ES-I3 (cell line): Measurements from ENCODE around the gene RHCE.
"Not testable (repeated sequence)": the region's sequence is repeated elsewhere in the genome, so short reads cannot be mapped to it uniquely, and the experiment has no call there.

Experiments
- H3K36me3 ChIP-seq: 2 replicates; pipeline ENCODE4 v1.6.1; 2013; ENCODE audit warnings: mild to moderate bottlenecking, low read length, control low read depth, moderate library complexity; ENCODE audit not compliant: insufficient read depth
- H3K4me1 ChIP-seq: 2 replicates; pipeline ENCODE4 v1.6.1; 2013; ENCODE audit warnings: mild to moderate bottlenecking, control low read depth, low read length; ENCODE audit not compliant: insufficient read depth
- H3K9ac ChIP-seq: 2 replicates; pipeline ENCODE4 v1.6.1; 2013; ENCODE audit warnings: low read depth, mild to moderate bottlenecking, low read length, moderate library complexity
- H3K9me3 ChIP-seq: 2 replicates; pipeline ENCODE4 v1.6.1; 2013; ENCODE audit warnings: mild to moderate bottlenecking, low read length, moderate library complexity; ENCODE audit not compliant: control insufficient read depth, insufficient read depth

The RHCE gene

GRCh38 chr1:25427696-25428095 lies 7.1 kb upstream of the RHCE start:
- H3K9me3 ChIP-seq: no peaks in the 10 kb centered on the region
- no peaks in the 10 kb centered on the region; the same call in 1 of the 2 replicates for H3K4me1 ChIP-seq
- no peak overlapping the region for H3K9ac ChIP-seq
- H3K36me3 ChIP-seq: no peaks in the 10 kb centered on the region

- Histone ChIP-seq H3K36me3 (no peaks in the 10 kb centered on the region), H3K9me3 (no peaks in the 10 kb centered on the region), H3K4me1 (no peaks in the 10 kb centered on the region), H3K9ac (no peak overlapping the region)
Observed at GRCh38 chr1:25425098-25426085, 4.8 kb upstream of the RHCE start.

DNA sequence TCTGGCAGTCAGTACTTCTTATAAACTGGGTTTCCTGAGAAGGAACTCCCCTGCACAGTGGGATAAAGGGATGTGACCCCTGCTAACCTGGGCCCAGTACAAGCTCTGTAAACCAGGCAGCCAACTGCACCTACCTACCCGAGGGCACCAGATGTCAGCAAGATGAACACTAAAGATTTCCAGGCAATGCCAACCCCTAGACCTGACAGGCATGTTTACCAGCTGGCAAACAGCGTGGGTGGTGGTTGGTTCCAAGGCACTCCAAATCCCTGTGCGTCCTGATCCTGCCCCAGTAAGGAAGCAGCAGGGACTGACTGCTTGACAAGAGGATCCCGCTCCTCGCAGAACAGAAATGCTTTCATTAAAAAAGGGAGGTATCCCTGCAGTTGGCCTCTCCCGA lies 2.6 kb upstream of the RHCE start:
- not testable (repeated sequence) for H3K9ac ChIP-seq, H3K9me3 ChIP-seq, H3K4me1 ChIP-seq, H3K36me3 ChIP-seq

DNA sequence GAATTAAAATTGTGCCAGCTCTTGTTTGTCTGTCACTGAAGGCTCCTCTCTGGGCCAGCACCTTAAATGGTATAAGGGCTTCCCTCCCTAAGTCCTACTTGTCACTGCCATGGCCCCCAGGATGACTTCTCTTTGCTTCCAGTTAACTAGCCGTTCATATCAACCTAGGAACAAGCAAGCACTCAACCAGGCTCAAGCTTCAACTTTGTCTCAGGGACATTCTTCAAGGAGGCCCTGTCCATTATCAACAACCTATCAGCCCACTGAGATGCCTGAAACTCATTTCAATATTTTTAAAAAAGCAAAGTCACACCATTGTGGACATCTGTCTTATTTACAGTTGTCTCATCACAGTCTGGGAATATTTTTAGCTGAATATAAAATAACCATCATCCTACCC lies 1.3 kb downstream of the RHCE start:
- H3K9ac ChIP-seq, H3K36me3 ChIP-seq, H3K4me1 ChIP-seq, H3K9me3 ChIP-seq: not testable (repeated sequence)

DNA sequence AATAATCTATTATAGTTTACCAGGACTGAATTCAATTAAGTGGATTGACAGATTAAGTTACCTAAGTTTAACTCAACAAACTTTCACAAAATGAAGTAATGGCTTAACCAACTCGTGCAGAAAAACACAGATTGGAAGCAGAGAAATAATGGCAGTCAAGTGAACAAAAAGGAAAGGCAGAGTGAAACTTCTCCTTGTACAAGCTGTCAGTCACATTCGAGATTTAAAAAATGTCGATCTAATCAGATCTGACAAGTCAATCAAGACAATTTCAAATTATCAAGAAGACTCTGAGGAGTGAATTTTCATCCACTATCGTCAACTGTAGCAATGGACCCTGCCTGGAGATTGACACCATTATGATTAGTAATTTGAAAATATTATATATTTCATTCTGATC lies 3.3 kb downstream of the RHCE start:
- H3K4me1 ChIP-seq, H3K9ac ChIP-seq, H3K36me3 ChIP-seq, H3K9me3 ChIP-seq: not testable (repeated sequence)

DNA sequence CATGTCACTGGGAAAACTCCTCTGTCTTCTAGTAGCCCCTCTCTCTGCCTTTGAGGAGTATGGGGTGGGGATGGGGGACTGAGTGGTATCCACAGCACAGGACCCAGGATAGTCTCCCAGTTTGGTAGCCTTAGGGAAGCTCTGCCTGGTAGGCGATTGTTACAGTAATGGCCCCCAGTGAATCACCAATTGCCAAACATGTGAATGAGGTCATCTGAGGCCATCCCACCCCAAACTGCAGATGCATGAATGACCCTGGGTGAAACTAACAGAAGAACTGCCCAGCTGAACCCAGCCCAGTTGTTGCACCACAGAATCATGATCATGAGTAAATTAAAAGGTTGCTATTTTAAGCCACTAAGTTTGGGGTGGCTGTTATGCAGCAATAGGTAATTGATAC lies 6.0 kb downstream of the RHCE start:
- not testable (repeated sequence) for H3K9ac ChIP-seq, H3K9me3 ChIP-seq, H3K4me1 ChIP-seq, H3K36me3 ChIP-seq

- H3K4me1 ChIP-seq, H3K36me3 ChIP-seq, H3K9ac ChIP-seq, H3K9me3 ChIP-seq: not testable (repeated sequence)
Observed at GRCh38 chr1:25414157-25414556, 6.5 kb downstream of the RHCE start.

GRCh38 chr1:25412872-25413623 lies 7.6 kb downstream of the RHCE start:
- not testable (repeated sequence) for H3K9ac ChIP-seq, H3K4me1 ChIP-seq, H3K36me3 ChIP-seq, H3K9me3 ChIP-seq

GRCh38 chr1:25409641-25410427 lies 10.8 kb downstream of the RHCE start:
- H3K9me3 ChIP-seq, H3K9ac ChIP-seq, H3K4me1 ChIP-seq, H3K36me3 ChIP-seq: not testable (repeated sequence)

DNA sequence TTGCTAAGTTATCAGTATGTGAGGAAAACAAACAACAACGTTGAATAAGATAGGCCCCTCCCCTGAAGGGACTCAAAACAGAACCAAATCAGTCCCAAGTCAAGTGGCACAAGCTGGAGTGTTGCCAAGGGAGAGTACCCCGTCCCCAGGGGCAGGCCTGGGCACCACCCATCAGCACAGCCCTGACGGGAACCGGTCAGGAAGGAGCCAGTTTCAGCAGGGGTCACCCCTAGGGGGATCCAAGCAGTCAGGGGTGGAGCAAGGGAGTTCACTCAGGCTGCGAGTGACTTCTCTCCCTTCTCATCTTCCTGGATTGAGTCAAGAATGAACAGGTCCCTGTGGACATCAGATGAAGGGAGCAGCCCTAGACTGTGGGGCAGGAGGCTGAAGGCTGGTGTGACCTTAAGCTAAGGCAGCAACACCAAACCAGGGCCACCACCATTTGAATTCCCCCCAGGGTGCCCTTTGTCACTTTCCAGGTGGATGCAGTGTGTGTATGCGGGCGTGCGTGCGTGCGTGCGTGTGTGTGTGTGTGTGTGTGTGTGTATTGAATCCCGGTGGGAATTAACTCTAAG lies 14.8 kb downstream of the RHCE start:
- not testable (repeated sequence) for H3K9ac ChIP-seq, H3K9me3 ChIP-seq, H3K36me3 ChIP-seq, H3K4me1 ChIP-seq

- not testable (repeated sequence) for H3K36me3 ChIP-seq, H3K9me3 ChIP-seq, H3K4me1 ChIP-seq, H3K9ac ChIP-seq
Observed at GRCh38 chr1:25402947-25403803, 17.4 kb downstream of the RHCE start.

DNA sequence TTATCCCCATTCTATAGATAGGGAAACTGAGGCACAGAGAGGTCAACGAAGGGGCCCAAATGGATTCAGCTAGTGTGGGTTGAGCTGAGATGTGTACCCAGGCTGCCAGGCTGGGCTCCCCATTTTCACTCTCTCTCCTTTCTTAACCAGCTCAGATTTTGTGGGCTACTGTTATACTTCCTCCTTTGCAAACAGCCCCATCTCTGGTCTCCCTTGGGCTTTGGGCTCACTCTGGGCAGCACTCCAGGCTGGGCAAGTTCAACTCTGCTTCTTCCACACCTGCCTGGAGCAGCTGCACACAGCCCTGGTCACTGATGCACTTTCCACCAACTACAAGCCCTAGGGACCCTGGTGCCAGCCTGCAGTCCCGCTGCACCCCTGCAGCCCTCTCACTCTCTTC lies 22.5 kb downstream of the RHCE start:
- not testable (repeated sequence) for H3K9ac ChIP-seq, H3K4me1 ChIP-seq, H3K36me3 ChIP-seq, H3K9me3 ChIP-seq

DNA sequence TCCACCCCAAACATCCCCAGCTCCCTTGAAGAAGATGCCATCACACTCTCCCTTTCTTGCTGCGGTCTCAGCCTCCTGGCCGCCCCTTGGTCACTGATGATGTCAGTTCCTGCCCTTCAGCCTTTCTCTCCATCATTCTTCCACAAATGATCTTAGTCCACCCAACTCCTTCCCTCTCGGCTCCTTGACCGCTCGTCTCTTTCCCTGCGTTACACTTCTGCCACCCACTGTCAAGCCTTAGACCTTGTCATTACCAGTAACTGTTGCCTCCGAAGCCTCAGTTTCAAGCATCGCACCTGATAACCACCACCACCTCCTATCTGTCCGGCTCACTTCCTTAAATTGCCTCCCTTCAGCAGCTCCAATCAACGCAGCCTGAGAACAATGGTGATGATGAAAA lies 23.1 kb downstream of the RHCE start:
- H3K9me3 ChIP-seq, H3K36me3 ChIP-seq, H3K4me1 ChIP-seq, H3K9ac ChIP-seq: not testable (repeated sequence)

DNA sequence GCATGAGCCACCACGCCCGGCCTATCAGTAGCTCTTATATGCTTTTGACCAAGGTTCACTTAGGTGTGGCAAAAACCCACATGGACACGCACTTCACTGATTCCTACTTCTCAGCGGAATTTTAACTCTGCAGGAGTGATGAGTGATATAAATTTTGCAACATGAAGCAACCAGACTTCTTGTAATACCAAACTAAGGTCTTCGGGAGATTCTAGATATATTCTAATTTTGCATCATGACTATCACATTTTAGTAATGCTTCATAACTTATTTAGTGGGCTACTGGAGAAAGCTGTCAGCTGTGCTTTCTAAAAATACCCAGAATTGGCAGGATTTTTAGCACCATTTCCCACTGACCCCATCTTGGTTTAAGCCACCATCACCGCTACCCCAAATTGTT lies 27.8 kb downstream of the RHCE start:
- Histone ChIP-seq H3K36me3 (no peaks in the 10 kb centered on the region), H3K9me3 (no peaks in the 10 kb centered on the region), H3K4me1 (no peaks in the 10 kb centered on the region), H3K9ac (no peak overlapping the region)
